Measurements from ENCODE around the gene CDC25C. TPM values are rescaled to one million over a fixed set of nuclear protein-coding genes. Genes with fewer than 3 reads are reported as not detected.

The CDC25C gene
- total and polyA plus RNA-seq, 9 of the 15 experiments (the other 6 are each of a cell fraction or from before 2014, with no cell fraction given), result 19.1 to 63.7 (median 31.9) TPM

DNA sequence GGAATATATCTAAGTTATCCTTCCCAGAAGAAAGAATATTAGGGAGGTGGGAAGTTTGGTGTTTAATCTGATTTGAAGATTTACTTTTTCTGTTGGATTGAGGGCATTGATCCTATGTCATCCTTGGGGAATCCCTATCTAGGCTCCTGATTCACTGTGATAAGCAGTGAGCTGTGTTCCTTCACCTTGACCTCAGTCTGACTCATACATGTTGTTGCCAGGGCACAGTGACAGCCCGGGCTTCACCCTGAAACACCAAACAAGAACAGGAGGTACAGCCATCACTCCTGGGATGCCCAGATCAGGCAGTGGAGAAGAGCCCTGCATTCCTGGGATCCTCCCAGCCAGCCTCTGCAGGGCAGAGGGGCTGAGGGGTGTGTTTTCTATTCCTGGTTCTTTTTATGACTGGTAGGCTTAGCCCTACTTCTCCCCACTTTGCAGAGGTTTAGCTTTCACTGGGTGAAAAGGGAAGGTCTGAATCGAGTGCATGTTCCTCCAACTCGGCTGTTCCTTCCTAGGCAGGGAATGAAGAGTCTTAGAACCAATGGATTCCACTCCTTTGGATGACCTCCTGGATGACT, 3.4 kb upstream of the CDC25C start (continued):
- TF ChIP-seq RFX1 (IDR thresholded peaks at IDR 0.05) (0 out of 2 replicates have a peak, but pooled peaks have one; percentile 25), CBFA2T3 (IDR thresholded peaks at IDR 0.05) (no peak), TRIM28 (IDR thresholded peaks at IDR 0.05) (no peak), ESRRA (IDR thresholded peaks at IDR 0.05; ENCODE audit: borderline replicate concordance, low read depth) (peak; percentile 29; the same call in 1 of the 2 replicates), SMARCE1 (IDR thresholded peaks at IDR 0.05) (0 out of 2 replicates have a peak, but pooled peaks have one; percentile 38), RBM15 (IDR thresholded peaks at IDR 0.05; ENCODE audit: insufficient read depth, low read length) (no peak)

DNA sequence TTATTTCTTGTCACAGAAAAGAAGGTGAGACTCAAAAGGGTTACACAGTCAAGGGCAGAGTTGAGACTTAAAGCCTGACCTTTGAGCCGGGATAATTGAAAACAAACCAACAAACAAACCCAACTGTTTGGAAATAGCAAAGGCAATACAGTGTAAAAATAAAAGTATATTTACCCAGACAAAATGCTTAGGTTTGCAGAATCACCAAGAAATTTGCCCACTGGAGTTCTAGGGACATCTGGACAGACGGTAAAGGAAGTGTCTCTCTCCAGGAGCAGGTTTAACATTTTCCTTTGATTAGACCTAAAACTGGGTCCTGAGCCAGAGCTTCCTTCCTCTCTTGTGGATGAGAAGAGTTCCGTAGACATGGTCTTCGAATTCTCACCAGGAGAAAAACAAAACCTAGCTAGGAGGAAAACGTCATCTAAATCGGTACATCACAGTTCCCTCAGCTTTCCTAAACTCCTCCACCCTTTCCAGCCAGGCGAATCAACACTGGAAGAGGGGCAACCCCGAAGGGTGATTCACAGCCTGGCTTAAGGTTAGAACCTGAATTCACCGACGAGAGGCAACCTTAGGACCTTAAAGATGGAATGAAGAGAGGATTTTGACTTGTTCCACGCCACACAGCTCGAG, 673 bp downstream of the CDC25C start:
- peak in 1 of 4 experiments; percentile 30 for DNase-seq (ENCODE audit: extremely low read depth in 1 of 4, low spot score in 3 of 4)
- peak; percentile 37 for FAIRE-seq
- 3% methylated on average over 12 of the region's 12 CpGs for whole genome bisulfite sequencing (ENCODE audit: insufficient coverage, low coverage, missing lambda C conversion rate)
- no peaks in the 10 kb centered on the region for H3K9me1 ChIP-seq (ENCODE audit: control insufficient read depth, insufficient read depth, low read length)
- H3K9me3 ChIP-seq (replicated peaks; ENCODE audit: control insufficient read depth, insufficient read depth, low read depth, low read length), result no peaks in the 10 kb centered on the region
- peaks cover 0 to 10% of the 10 kb centered on the region in 2 experiments; a peak in 4 of 5 replicates for H3K4me1 ChIP-seq (replicated peaks in 1 of 2; ENCODE audit: control insufficient read depth in 2 of 2, insufficient read depth in 2 of 2, low read length in 2 of 2)
- intact Hi-C loops (cut with micrococcal nuclease), result no loop called here
- H2AFZ ChIP-seq (ENCODE audit: low read depth, low read length), result peak overlapping the region; percentile 97
- H3K4me2 ChIP-seq (ENCODE audit: insufficient read depth, low read length), result peak overlapping the region; percentile 94
- H3K27ac ChIP-seq (ENCODE audit: extremely low read depth, low read depth, low read length), result peak overlapping the region; percentile 89
- H3K4me3 ChIP-seq, result peak overlapping the region; percentile 64
- in situ Hi-C loops (cut with MboI), result no loop called here
- H3K36me3 ChIP-seq (ENCODE audit: control insufficient read depth, insufficient read depth, low read length), result peaks cover 12% of the 10 kb centered on the region; the same call in 1 of the 3 replicates
- BruUV-seq (replicated peaks), result TSS peak; percentile 76
- ATAC-seq, result peak; percentile 7
- peaks cover 17% of the 10 kb centered on the region for H3K79me2 ChIP-seq (ENCODE audit: control insufficient read depth, insufficient read depth, low read length)
- no peaks in the 10 kb centered on the region for H3K27me3 ChIP-seq (ENCODE audit: control insufficient read depth in 2 of 2, insufficient read depth in 2 of 2, low read length in 2 of 2)
- ChIA-PET POLR2A (interaction anchor here (0.6 to 5.4 kb wide), 13 partner anchors 8 to 212 kb away, joined by 3 to 43 read pairs (median 5); partner anchors contain the start of genes EGR1, ETF1, GFRA3 and KDM3B), CTCF (ENCODE audit: low intra/inter-chr PET ratio) (no interaction called here)
- H4K20me1 ChIP-seq (replicated peaks; ENCODE audit: control insufficient read depth, insufficient read depth, low read length), result no peaks in the 10 kb centered on the region
- H3K9ac ChIP-seq (ENCODE audit: insufficient read depth in 1 of 2, low read depth in 2 of 2, low read length in 2 of 2), result peak overlapping the region; percentile 93 to 94
- TF ChIP-seq MAFG (tag; conservative IDR thresholded peaks at IDR 0.05) (peak; percentile 29; the same call in 1 of the 2 replicates), NFRKB (IDR thresholded peaks at IDR 0.05; ENCODE audit: low read depth) (0 out of 2 replicates have a peak, but pooled peaks have one; percentile 27), ZNF316 (IDR thresholded peaks at IDR 0.05) (peak; percentile 86), C11orf30 (IDR thresholded peaks at IDR 0.05; ENCODE audit: low read depth) (peak; percentile 65), PHB (CRISPR knock-in tag; IDR thresholded peaks at IDR 0.05) (0 out of 2 replicates have a peak, but pooled peaks have one; percentile 41), TBP (optimal IDR thresholded peaks at IDR 0.05; ENCODE audit: low read depth, low read length) (peak; percentile 37), NR2C2 (CRISPR knock-in tag; IDR thresholded peaks at IDR 0.05) (no peak), NR2C2 (tag; IDR thresholded peaks at IDR 0.05) (0 out of 2 replicates have a peak, but pooled peaks have one; percentile 21), MAFF (IDR thresholded peaks at IDR 0.05; ENCODE audit: low read length) (peak; percentile 65)
- TF ChIP-seq, protein P1, sequence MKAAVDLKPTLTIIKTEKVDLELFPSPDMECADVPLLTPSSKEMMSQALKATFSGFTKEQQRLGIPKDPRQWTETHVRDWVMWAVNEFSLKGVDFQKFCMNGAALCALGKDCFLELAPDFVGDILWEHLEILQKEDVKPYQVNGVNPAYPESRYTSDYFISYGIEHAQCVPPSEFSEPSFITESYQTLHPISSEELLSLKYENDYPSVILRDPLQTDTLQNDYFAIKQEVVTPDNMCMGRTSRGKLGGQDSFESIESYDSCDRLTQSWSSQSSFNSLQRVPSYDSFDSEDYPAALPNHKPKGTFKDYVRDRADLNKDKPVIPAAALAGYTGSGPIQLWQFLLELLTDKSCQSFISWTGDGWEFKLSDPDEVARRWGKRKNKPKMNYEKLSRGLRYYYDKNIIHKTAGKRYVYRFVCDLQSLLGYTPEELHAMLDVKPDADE (conservative IDR thresholded peaks at IDR 0.05; ENCODE audit: control insufficient read depth, low read depth, low read length), result no peak
- TF ChIP-seq, protein P2, sequence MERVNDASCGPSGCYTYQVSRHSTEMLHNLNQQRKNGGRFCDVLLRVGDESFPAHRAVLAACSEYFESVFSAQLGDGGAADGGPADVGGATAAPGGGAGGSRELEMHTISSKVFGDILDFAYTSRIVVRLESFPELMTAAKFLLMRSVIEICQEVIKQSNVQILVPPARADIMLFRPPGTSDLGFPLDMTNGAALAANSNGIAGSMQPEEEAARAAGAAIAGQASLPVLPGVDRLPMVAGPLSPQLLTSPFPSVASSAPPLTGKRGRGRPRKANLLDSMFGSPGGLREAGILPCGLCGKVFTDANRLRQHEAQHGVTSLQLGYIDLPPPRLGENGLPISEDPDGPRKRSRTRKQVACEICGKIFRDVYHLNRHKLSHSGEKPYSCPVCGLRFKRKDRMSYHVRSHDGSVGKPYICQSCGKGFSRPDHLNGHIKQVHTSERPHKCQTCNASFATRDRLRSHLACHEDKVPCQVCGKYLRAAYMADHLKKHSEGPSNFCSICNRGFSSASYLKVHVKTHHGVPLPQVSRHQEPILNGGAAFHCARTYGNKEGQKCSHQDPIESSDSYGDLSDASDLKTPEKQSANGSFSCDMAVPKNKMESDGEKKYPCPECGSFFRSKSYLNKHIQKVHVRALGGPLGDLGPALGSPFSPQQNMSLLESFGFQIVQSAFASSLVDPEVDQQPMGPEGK (CRISPR knock-in tag; IDR thresholded peaks at IDR 0.05; ENCODE audit: borderline replicate concordance), result no peak

Data from K562 (cell line).